ENCODE data around the gene ZBTB47.

ZBTB47 gene

GRCh38 chr3:42658091-42658770 is 4.7 kb downstream of the ZBTB47 start:
- Mint-ChIP-seq H3K36me3 (ENCODE audit: low read depth) (no peaks in the 10 kb centered on the region), H3K4me1 (ENCODE audit: low read depth) (peaks cover under 1% of the 10 kb centered on the region), H3K27me3 (ENCODE audit: low read depth) (no peaks in the 10 kb centered on the region), H3K27ac (peak overlapping the region; percentile 41), H3K9me3 (no peaks in the 10 kb centered on the region), H3K4me3 (no peak overlapping the region)

- Mint-ChIP-seq H3K4me3 (no peak overlapping the region), H3K9me3 (no peaks in the 10 kb centered on the region), H3K27me3 (ENCODE audit: low read depth) (no peaks in the 10 kb centered on the region), H3K27ac (no peak overlapping the region), H3K36me3 (ENCODE audit: low read depth) (no peaks in the 10 kb centered on the region), H3K4me1 (ENCODE audit: low read depth) (no peaks in the 10 kb centered on the region)
These were observed 5.4 kb downstream of the ZBTB47 start for GRCh38 chr3:42658771-42659390.

GRCh38 chr3:42659451-42660130 is 6.1 kb downstream of the ZBTB47 start:
- Mint-ChIP-seq H3K4me3 (no peak overlapping the region), H3K9me3 (no peaks in the 10 kb centered on the region), H3K36me3 (ENCODE audit: low read depth) (no peaks in the 10 kb centered on the region), H3K4me1 (ENCODE audit: low read depth) (no peaks in the 10 kb centered on the region), H3K27me3 (ENCODE audit: low read depth) (no peaks in the 10 kb centered on the region), H3K27ac (no peak overlapping the region)

DNA sequence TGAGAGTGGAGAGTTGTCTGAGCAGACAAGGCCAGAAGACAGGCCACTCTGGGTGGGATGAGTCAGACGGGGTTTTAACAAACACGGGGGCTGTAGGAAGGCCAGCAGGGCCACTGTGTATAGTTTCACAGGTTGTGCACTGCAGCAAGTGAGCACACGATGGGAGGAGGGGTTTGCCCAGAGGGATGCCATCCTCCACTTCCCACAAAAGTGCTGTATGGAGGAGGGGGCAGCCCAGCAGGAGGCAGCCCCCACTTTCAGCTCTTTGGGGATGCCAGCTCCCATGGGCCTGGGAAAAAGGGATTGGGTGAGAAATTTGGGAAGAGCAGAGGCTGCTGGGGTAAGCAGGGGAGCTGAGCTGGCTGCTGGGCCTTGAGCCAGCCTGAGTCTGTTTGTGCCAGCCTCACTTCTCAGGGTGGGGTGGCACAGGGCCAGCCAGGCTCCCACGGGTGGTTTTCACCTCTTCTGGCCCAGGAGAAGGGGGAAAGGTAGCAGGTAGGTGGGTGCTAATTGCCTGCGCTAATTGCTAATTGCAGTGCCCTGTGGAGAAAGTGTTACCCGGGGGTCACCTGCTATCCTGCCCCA is 6.7 kb downstream of the ZBTB47 start:
- no peaks in the 10 kb centered on the region for H3K36me3 Mint-ChIP-seq (ENCODE audit: low read depth)
- H3K9me3 Mint-ChIP-seq = no peaks in the 10 kb centered on the region
- no peak overlapping the region for H3K27ac Mint-ChIP-seq
- no peaks in the 10 kb centered on the region for H3K27me3 Mint-ChIP-seq (ENCODE audit: low read depth)
- no peak overlapping the region for H3K4me3 Mint-ChIP-seq
- H3K4me1 Mint-ChIP-seq (ENCODE audit: low read depth) = no peaks in the 10 kb centered on the region

DNA sequence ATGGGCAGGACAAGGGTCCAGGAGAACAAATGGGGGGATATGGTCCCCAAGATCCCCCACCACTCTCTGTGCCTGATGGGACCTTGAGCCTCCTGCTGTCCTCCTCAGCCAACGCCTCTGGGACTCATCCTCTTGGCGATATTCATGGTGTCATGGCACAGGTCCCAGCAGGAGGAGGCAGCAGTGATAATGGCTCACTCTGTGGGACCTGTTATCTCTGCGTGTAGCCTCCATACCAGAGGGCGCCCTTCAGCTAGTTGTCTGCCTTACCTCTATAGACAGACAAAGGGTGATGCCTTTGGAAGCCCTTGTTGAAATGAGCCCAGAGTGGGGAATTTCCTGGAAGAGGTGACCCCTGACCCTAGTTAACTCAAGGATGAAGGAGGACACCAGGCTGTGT is 7.4 kb downstream of the ZBTB47 start:
- H3K27ac Mint-ChIP-seq = no peak overlapping the region
- no peaks in the 10 kb centered on the region for H3K36me3 Mint-ChIP-seq (ENCODE audit: low read depth)
- H3K9me3 Mint-ChIP-seq = no peaks in the 10 kb centered on the region
- H3K4me3 Mint-ChIP-seq = no peak overlapping the region
- no peaks in the 10 kb centered on the region for H3K27me3 Mint-ChIP-seq (ENCODE audit: low read depth)
- no peaks in the 10 kb centered on the region for H3K4me1 Mint-ChIP-seq (ENCODE audit: low read depth)

- H3K4me3 Mint-ChIP-seq = no peak overlapping the region
- no peaks in the 10 kb centered on the region for H3K27me3 Mint-ChIP-seq (ENCODE audit: low read depth)
- no peaks in the 10 kb centered on the region for H3K4me1 Mint-ChIP-seq (ENCODE audit: low read depth)
- no peaks in the 10 kb centered on the region for H3K36me3 Mint-ChIP-seq (ENCODE audit: low read depth)
- no peaks in the 10 kb centered on the region for H3K9me3 Mint-ChIP-seq
- H3K27ac Mint-ChIP-seq = no peak overlapping the region
These were observed 8.1 kb downstream of the ZBTB47 start for GRCh38 chr3:42661593-42662022.

GRCh38 chr3:42662037-42662812 is 8.7 kb downstream of the ZBTB47 start:
- Mint-ChIP-seq H3K27ac (no peak overlapping the region), H3K27me3 (ENCODE audit: low read depth) (no peaks in the 10 kb centered on the region), H3K9me3 (no peaks in the 10 kb centered on the region), H3K4me3 (no peak overlapping the region), H3K36me3 (ENCODE audit: low read depth) (no peaks in the 10 kb centered on the region), H3K4me1 (ENCODE audit: low read depth) (no peaks in the 10 kb centered on the region)

- no peak overlapping the region for H3K4me3 Mint-ChIP-seq
- H3K9me3 Mint-ChIP-seq = no peaks in the 10 kb centered on the region
- no peaks in the 10 kb centered on the region for H3K36me3 Mint-ChIP-seq (ENCODE audit: low read depth)
- no peak overlapping the region for H3K27ac Mint-ChIP-seq
- H3K27me3 Mint-ChIP-seq (ENCODE audit: low read depth) = no peaks in the 10 kb centered on the region
- H3K4me1 Mint-ChIP-seq (ENCODE audit: low read depth) = no peaks in the 10 kb centered on the region
These were observed 9.5 kb downstream of the ZBTB47 start for GRCh38 chr3:42662813-42663535.

GRCh38 chr3:42663581-42664437 is 10.3 kb downstream of the ZBTB47 start:
- Mint-ChIP-seq H3K27ac (no peak overlapping the region), H3K9me3 (no peaks in the 10 kb centered on the region), H3K27me3 (ENCODE audit: low read depth) (no peaks in the 10 kb centered on the region), H3K4me1 (ENCODE audit: low read depth) (no peaks in the 10 kb centered on the region), H3K36me3 (ENCODE audit: low read depth) (no peaks in the 10 kb centered on the region), H3K4me3 (no peak overlapping the region)

DNA sequence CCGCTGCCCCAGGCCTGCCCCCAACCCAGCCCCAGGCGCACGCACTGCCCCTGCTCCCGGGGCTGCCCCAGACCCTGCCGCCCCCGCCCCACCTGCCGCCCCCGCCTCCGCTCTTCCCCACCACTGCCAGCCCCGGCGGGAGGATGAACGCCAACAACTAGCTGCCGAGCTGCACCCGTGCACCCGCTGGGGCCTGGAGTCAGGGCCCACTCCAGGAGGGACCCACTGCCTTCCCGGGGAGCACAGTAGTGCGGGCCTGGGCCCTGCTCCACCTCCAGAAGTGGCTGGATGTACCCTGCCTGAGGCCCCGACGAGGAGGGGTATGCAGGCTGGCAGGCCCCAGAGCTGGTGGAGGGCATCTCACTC is 10.9 kb downstream of the ZBTB47 start:
- Mint-ChIP-seq H3K9me3 (no peaks in the 10 kb centered on the region), H3K4me1 (ENCODE audit: low read depth) (no peaks in the 10 kb centered on the region), H3K4me3 (no peak overlapping the region), H3K27ac (no peak overlapping the region), H3K36me3 (ENCODE audit: low read depth) (no peaks in the 10 kb centered on the region), H3K27me3 (ENCODE audit: low read depth) (no peaks in the 10 kb centered on the region)

- H3K27ac Mint-ChIP-seq = no peak overlapping the region
- no peak overlapping the region for H3K4me3 Mint-ChIP-seq
- H3K4me1 Mint-ChIP-seq (ENCODE audit: low read depth) = no peaks in the 10 kb centered on the region
- no peaks in the 10 kb centered on the region for H3K9me3 Mint-ChIP-seq
- H3K36me3 Mint-ChIP-seq (ENCODE audit: low read depth) = no peaks in the 10 kb centered on the region
- H3K27me3 Mint-ChIP-seq (ENCODE audit: low read depth) = no peaks in the 10 kb centered on the region
These were observed 11.8 kb downstream of the ZBTB47 start for GRCh38 chr3:42665050-42665878.

DNA sequence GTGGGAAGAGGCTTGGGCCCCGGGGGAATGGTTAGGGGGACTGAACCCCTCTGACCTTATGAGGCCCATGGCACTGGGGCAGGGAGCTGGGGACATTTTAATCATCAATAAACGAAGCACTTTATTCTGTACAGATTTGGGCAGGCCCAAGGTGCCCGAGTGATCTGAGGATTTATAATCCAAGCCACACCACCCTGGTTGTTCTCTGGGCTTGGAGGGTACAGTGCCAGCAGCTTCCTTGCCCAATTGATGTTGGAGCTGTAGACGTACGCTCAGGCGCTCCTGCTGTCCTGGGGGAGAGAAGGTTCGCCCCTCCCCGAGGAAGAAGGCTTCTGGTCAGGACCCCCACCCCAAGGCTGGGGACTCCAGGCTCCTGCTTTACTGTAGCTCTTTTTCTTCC is 12.5 kb downstream of the ZBTB47 start:
- Mint-ChIP-seq H3K9me3 (no peaks in the 10 kb centered on the region), H3K4me3 (no peak overlapping the region), H3K27me3 (ENCODE audit: low read depth) (no peaks in the 10 kb centered on the region), H3K36me3 (ENCODE audit: low read depth) (no peaks in the 10 kb centered on the region), H3K4me1 (ENCODE audit: low read depth) (no peaks in the 10 kb centered on the region), H3K27ac (no peak overlapping the region)
